DLD1 (cell line): ENCODE measurements around the gene ALPI.
"Not testable (repeated sequence)": the region's sequence is repeated elsewhere in the genome, so short reads cannot be mapped to it uniquely, and the experiment has no call there.

Experiments used
- in situ Hi-C: cut with HindIII; loops from 2 replicates; pipeline ENCODE4 v1.10.0; 2017; ENCODE audit warnings: low sequenced_read_pairs

The ALPI gene

DNA sequence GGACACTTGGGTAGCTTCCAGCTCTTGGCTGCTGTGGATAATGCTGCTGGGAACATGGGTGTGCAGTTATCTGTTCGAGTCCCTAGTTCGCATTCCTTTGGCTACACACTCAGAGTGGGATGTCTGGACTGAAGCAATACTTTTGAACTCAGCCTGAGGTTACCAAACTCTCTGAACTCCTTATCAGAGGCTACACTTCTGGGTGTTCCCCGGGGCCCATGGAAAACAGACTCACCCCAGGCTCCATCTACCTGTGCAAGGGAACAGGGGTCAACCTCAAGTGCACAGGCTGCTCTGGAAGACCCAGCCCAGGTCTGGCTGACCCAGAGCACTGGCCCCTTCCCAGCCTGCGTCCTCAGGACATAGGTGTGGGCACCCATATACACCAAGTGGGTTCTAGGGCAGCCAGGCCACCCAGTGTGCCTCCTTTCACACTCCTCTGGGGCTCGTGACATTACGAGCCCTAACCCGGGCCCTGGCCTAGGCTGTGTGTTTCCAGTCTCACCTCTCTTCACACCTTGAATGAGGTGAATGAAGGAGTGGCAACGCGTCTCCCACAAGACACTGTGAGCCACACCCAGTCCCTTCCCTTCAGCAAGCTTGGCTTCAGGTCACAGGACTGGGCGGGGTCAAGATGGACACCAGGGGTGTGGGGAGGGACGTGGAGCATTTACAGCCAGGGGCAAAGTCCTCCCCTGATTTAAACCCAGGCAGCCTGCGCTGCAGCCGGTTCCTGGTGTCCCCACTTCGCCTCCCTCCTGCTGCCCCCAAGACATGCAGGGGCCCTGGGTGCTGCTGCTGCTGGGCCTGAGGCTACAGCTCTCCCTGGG lies at the start of gene ALPI:
Gene ALPI (plus strand): TSS at position 728 of the 830 bp plus-strand sequence. CDS start 47 bp downstream, at position 775.
- in situ Hi-C loops, result no loop called here

- in situ Hi-C loops, result no loop called here
Observed at GRCh38 chr2:232406556-232407310, 49.2 kb upstream of the ALPI start, which contains the start of gene ALPG. Gene ALPG, plus strand, starts transcription at chr2:232406844. Its CDS starts 51 bp downstream, at chr2:232406895.

DNA sequence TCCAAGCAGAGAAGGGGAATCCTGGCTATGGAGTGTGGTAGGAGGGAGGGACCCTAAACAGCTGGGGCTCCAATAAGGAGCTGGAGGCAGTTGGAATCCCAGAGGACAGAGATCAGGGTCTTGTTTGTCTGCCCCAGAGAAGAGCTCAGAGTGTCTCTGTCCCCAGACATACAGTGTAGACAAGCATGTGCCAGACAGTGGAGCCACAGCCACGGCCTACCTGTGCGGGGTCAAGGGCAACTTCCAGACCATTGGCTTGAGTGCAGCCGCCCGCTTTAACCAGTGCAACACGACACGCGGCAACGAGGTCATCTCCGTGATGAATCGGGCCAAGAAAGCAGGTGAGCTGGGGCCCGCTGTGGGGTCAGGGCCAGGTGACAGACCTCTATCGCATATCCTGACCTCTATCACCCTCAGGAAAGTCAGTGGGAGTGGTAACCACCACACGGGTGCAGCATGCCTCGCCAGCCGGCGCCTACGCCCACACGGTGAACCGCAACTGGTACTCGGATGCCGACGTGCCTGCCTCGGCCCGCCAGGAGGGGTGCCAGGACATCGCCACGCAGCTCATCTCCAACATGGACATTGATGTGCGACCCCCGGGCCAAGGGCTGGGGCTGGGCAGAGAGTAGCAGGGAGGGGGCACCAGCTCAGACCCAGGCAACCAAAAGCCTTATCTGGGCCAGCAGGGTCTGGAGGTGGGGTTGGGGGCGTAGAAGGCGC lies 48.4 kb upstream of the ALPI start:
- in situ Hi-C loops, result not testable (repeated sequence)

DNA sequence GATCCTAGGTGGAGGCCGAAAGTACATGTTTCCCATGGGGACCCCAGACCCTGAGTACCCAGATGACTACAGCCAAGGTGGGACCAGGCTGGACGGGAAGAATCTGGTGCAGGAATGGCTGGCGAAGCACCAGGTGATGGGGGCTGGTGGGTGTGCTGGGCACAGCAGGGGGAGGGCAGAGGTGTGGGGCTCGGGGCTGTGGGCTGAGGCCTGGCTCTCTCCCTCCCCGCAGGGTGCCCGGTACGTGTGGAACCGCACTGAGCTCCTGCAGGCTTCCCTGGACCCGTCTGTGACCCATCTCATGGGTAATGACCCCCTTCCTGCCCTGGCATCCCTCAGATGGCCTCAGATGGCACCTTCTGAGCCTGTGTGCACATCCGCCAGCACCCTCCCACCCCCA lies 47.7 kb upstream of the ALPI start:
- in situ Hi-C loops, result not testable (repeated sequence)

DNA sequence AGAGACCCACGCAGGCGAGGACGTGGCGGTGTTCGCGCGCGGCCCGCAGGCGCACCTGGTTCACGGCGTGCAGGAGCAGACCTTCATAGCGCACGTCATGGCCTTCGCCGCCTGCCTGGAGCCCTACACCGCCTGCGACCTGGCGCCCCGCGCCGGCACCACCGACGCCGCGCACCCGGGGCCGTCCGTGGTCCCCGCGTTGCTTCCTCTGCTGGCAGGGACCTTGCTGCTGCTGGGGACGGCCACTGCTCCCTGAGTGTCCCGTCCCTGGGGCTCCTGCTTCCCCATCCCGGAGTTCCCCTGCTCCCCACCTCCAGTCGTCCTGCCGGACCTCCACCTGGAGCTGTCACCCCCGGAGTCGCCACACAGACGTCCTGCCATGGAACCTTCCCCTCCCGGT lies 46.3 kb upstream of the ALPI start:
- in situ Hi-C loops, result not testable (repeated sequence)

GRCh38 chr2:232410238-232410900 lies 45.6 kb upstream of the ALPI start:
- in situ Hi-C loops, result no loop called here

DNA sequence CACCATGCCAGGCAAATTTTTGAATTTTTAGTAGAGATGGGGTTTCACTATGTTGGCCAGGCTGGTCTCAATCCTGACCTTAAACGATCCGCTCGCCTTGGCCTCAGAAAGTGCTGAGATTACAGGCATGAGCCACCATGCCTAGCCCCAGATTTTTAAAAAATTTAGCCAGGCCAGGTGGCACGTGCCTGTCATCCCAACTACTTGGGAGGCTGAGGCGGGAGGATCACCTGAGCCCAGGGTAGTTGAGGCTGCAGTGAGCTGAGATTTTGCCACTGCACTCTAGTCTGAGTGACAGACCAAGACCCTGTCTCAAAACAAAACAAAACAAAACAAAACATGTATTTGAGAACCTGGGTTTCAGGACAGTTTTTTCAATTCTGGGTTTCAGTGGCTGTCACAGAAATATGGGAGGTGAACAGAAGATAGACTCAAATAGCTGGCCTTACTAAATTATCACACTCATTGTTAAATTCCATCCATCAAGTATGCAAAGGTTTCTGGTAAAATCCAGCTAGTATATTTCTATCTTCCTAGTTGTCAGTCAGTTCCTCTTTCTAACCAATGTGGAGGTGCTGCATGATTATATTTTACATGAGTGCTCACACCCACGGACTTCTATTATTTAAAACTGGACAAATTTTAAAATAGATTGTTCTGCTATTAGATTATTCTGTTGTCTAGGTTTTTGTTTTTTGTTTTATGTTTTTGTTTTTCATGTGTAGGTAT lies 43.9 kb upstream of the ALPI start:
- in situ Hi-C loops, result no loop called here

- in situ Hi-C loops, result no loop called here
Observed at GRCh38 chr2:232412986-232413385, 43.0 kb upstream of the ALPI start.

- in situ Hi-C loops, result no loop called here
Observed at GRCh38 chr2:232415138-232415690, 40.7 kb upstream of the ALPI start.

- in situ Hi-C loops, result no loop called here
Observed at GRCh38 chr2:232415736-232416520, 40.0 kb upstream of the ALPI start.

DNA sequence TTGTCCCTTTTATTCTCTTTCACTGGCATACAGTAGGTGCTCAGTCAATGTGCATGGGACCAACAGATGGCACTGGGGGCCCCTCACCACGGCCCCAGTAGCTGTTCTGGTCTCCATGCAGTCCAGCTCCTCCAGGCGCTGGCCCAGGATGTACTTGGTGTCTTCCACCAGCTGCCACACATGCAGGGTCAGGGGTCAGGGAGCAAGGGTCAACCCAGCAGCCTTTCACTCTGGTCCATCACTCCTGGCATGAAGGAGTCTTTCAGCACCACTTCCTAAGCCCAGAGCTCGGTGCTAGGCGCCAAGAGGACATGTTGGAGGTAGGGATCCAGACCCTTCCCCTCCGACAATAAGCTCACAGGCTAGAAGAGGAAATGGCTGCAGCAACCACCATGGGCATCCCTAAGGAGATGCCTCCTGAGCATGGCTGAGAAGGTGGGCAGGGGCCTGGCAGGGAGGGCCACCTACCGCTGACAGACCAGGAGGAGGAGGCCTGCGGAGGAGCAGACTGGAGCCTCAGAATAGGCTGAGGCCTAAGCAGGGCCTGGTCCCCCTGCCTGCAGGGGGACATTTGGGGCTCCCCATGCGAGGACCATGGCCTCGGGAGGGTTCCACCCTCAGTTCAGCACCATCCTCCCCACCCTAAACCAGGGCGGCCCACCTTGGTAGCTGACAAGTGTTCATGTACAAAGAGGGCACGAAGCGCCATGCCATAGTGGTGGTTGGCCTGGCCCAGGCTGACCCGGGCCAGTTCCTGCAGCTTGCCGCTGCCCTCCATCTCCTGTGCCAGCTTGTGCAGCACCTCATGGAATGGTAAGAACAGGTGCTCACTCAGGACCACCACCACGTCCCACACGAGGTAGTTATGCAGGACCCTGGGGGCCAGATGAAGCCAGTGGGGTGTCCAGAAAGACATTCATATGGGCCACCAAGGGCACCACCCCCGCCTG lies 39.2 kb upstream of the ALPI start:
- in situ Hi-C loops, result no loop called here

DNA sequence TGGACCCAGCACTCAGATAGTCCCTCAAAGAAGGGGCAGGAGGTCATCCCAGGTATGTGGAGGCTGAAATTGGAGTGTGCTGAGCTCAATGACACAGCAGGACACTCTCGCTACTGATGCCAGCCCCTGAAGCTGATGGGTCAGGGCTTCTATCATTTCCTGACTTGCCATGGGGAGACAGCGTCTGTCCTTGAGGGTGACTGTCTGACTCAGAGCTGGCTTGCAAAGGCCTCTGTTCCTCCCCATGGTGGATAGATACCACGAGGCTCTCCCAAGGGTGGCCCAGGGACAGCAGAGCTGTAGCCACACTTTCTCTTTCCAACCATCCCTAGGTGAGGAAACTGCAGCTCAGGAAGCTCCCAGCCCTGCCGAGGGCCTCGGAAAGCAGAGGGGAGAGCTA lies 38.5 kb upstream of the ALPI start:
- in situ Hi-C loops, result no loop called here

GRCh38 chr2:232418056-232418455 lies 37.9 kb upstream of the ALPI start:
- in situ Hi-C loops, result no loop called here

DNA sequence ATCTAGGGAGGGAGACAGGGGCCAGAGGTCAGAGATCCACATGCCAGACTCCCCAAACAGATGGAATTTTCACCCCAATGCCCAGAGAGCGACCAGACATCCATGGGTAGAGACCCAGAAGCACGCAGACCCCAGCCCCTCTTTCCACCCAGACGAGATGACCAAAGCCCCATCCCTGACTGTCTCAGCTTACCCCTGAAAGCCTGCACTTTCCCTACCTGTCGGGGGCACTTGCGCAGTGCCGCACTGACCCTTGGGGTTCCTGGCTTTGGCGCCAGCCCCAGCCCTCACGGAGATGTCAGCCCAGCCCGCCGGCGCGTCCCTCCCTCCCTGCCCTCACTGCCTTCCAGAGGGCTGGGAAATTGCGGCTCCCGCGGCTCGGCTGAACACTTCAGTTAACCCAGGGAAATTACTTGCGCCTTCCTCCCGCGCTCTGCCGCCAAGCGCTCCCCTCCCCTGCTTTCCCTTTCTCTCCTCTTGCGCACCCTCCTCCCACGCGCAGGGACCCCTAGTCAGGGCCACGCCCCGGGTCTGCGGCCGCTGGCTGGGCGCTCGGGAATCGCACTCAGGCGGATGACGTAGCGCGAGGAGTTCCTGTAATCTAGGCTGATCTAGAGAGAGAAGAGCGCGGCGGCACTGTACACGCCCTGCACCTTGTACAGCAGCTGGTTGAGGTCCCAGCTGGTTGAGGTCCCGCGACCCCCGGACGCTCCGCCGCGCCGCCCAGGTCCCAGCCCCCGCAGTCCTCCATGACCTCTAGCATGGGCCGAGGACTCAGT lies 37.3 kb upstream of the ALPI start:
- in situ Hi-C loops, result no loop called here

GRCh38 chr2:232419245-232420072 lies 36.5 kb upstream of the ALPI start:
- in situ Hi-C loops, result no loop called here

DNA sequence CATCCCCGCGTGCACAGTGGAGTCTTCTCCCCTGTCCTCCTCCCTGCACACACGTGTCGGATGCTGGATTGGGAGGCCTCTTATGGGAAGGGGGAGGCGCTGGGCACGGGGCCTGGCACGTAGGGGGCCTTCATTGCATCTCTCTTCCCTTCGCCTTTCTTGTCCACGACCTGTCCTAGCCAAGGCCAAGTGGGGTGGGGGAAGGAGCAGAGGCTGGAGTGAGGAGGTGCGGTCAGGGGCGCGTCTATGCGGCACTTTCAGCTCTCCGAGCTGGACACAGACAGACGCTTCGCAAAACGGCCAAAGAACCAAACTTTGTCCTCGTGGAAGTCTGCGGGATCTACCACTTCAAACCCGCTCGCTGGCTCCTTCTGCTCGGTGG lies 35.9 kb upstream of the ALPI start:
- in situ Hi-C loops, result no loop called here
